ENCODE data around the gene RNF2.

- TF ChIP-seq EP300 (IDR thresholded peaks at IDR 0.05; ENCODE audit: borderline replicate concordance in 1 of 2, control insufficient read depth in 1 of 2, low read depth in 2 of 2, low read length in 2 of 2) (no peak), ZNF274 (IDR thresholded peaks at IDR 0.05; ENCODE audit: insufficient read depth, insufficient read length) (no peak), NRF1 (conservative IDR thresholded peaks at IDR 0.05; ENCODE audit: low read depth, low read length) (no peak), CTCF (IDR thresholded peaks at IDR 0.05 in 2 of 3, conservative IDR thresholded peaks at IDR 0.05 in 1 of 3; ENCODE audit: control insufficient read depth in 2 of 3, extremely low read depth in 1 of 3, insufficient read depth in 1 of 3, low read depth in 3 of 3, low read length in 3 of 3) (no peak), FOXK2 (IDR thresholded peaks at IDR 0.05) (no peak), RELA (IDR thresholded peaks at IDR 0.05; ENCODE audit: borderline replicate concordance, partially characterized antibody) (no peak), KLF5 (IDR thresholded peaks at IDR 0.05; ENCODE audit: partially characterized antibody) (no peak), IRF3 (IDR thresholded peaks at IDR 0.05) (no peak), NFYB (IDR thresholded peaks at IDR 0.05; ENCODE audit: insufficient read depth, low read depth, low read length) (no peak)
Observed at GRCh38 chr1:185105121-185105520, 59.8 kb downstream of the RNF2 start.

Measured in GM12878 (cell line).